Sigmoid colon (tissue), 3 donors: ENCODE data around the gene CDSN.

Experiments
- CTCF ChIP-seq, 4 experiments: fragments of 450-650 bp in 3 of 4; fragments of 200-600 bp in 1 of 4; IDR thresholded peaks; one replicate each; pipeline ENCODE4 v1.5.1; 2016 to 2019; ENCODE audit warnings: antibody characterized with exemption in 4 of 4, mild to moderate bottlenecking in 3 of 4, moderate library complexity in 2 of 4
- POLR2A ChIP-seq, 2 donors: fragments of 450-650 bp; IDR thresholded peaks; one replicate each; pipeline ENCODE4 v1.6.1; 2016; ENCODE audit warnings: antibody characterized with exemption in 2 of 2, mild to moderate bottlenecking in 2 of 2, moderate library complexity in 2 of 2

DNA sequence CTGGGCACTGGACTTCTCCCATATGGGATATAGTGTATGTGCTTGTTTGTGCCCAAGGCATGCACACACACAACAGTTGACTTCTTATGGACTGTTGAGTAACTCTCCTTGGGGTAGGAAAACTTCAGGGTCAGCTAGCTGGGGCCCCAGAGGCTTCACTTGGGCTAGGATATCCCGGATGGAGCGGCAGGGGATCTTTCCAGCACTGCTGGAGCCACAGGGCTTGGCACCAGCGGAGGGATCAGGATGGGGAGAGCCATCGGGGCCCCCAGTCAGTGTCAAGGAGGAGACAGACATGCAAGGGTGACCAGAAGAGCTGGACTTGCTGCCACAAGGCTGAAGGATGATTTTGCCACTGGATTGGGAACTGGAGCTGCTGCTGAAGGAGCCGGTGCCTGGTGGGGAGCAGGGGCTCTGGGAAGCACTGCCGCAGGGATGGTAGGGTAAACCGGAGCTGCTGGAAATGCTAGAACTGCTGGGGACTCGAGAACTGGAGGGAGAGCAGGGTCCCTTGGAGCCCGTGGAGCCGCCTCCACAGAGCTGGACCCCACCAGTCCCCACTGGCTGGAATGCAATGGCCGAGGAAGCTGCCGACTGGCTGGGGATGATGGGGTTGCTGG is 4.2 kb downstream of the CDSN start:
- TF ChIP-seq POLR2A (IDR thresholded peaks at IDR 0.05) (no peak), CTCF (IDR thresholded peaks at IDR 0.05) (no peak)
